SH-SY5Y (cell line): Measurements from ENCODE around the gene CPXM2.

ENCODE experiments used
- GATA2 ChIP-seq: IDR thresholded peaks from 2 replicates; pipeline ENCODE4 v1.6.1; 2011; ENCODE audit warnings: mild to moderate bottlenecking, low read depth, low read length
- GATA3 ChIP-seq: IDR thresholded peaks from 2 replicates; pipeline ENCODE4 v1.6.1; 2011; ENCODE audit warnings: low read depth, mild to moderate bottlenecking, low read length, moderate library complexity

GRCh38 chr10:123939591-123939990 lies 48.0 kb upstream of the CPXM2 start:
- TF ChIP-seq GATA2 (no peak), GATA3 (no peak)
